AG04450 (cell line): ENCODE measurements around the gene SLC35A2. TPM values are rescaled to one million over a fixed set of nuclear protein-coding genes. Genes with fewer than 3 reads are reported as not detected.

Source experiments
- CTCF ChIA-PET: fragments of 300-600, 350-600 bp; formaldehyde crosslinking; extraction: SDS; loops from one replicate; lab custom pipeline; 2022; ENCODE audit warnings: antibody characterized with exemption, inconsistent platforms; lab: Charles Lee
- POLR2A ChIA-PET: fragments of 350-600 bp; formaldehyde crosslinking; extraction: SDS; loops from one replicate; lab custom pipeline; 2021; ENCODE audit warnings: antibody characterized with exemption, inconsistent platforms; lab: Yijun Ruan, JAX
- DNase-seq: peaks from one replicate; pipeline ENCODE4 v3.0.0-alpha.2; 2011; ENCODE audit warnings: low read depth, low spot score
- H3K27ac ChIP-seq: one replicate; pipeline ENCODE4 v1.5.1; 2012; ENCODE audit warnings: low read depth, low read length, control low read depth
- H3K27me3 ChIP-seq: one replicate; pipeline ENCODE4 v1.6.0; 2012; ENCODE audit warnings: low read length; ENCODE audit not compliant: control insufficient read depth, insufficient read depth
- H3K4me3 ChIP-seq: 2 replicates; pipeline ENCODE4 v1.5.1; 2011; ENCODE audit warnings: mild to moderate bottlenecking, low read depth, low read length, control low read depth
- H3K9me3 ChIP-seq: 2 replicates; pipeline ENCODE4 v1.5.1; 2012; ENCODE audit warnings: low read length; ENCODE audit not compliant: control insufficient read depth, insufficient read depth
- polyA plus RNA-seq: library from polyadenylated mRNA; depleted of rRNA; stranded (reverse); fragments of >200 nt; gene quantifications from 2 replicates; pipeline ENCODE4 v1.2.3, GENCODE V29; 2011
- TF ChIP-seq, protein P1 (sequence below): IDR thresholded peaks from 2 replicates; pipeline ENCODE4 v1.5.1; 2011; ENCODE audit warnings: low read depth, low read length, control low read depth, inconsistent platforms

SLC35A2 gene
- polyA plus RNA-seq, 1 experiment = 39.2 TPM

GRCh38 chrX:48904180-48904579, 7.3 kb downstream of the SLC35A2 start:
- H3K27ac ChIP-seq = no peak overlapping the region
- no peaks in the 10 kb centered on the region for H3K27me3 ChIP-seq
- POLR2A ChIA-PET = no interaction called here
- no peaks in the 10 kb centered on the region for H3K9me3 ChIP-seq
- CTCF ChIA-PET = no interaction called here
- TF ChIP-seq, protein P1, sequence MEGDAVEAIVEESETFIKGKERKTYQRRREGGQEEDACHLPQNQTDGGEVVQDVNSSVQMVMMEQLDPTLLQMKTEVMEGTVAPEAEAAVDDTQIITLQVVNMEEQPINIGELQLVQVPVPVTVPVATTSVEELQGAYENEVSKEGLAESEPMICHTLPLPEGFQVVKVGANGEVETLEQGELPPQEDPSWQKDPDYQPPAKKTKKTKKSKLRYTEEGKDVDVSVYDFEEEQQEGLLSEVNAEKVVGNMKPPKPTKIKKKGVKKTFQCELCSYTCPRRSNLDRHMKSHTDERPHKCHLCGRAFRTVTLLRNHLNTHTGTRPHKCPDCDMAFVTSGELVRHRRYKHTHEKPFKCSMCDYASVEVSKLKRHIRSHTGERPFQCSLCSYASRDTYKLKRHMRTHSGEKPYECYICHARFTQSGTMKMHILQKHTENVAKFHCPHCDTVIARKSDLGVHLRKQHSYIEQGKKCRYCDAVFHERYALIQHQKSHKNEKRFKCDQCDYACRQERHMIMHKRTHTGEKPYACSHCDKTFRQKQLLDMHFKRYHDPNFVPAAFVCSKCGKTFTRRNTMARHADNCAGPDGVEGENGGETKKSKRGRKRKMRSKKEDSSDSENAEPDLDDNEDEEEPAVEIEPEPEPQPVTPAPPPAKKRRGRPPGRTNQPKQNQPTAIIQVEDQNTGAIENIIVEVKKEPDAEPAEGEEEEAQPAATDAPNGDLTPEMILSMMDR = no peak
- no peak for DNase-seq
- H3K4me3 ChIP-seq = no peak overlapping the region

- Histone ChIP-seq H3K27me3 (no peaks in the 10 kb centered on the region), H3K4me3 (no peak overlapping the region), H3K9me3 (no peaks in the 10 kb centered on the region), H3K27ac (no peak overlapping the region)
- ChIA-PET CTCF (interaction anchor here (1.0 kb wide), 1 partner anchor 12 kb away, joined by 4 read pairs; no protein-coding TSS in a partner anchor), POLR2A (no interaction called here)
- TF ChIP-seq, protein P1 = no peak
- DNase-seq = no peak
These were observed 8.2 kb downstream of the SLC35A2 start for GRCh38 chrX:48903290-48903689.

- POLR2A ChIA-PET = no interaction called here
- TF ChIP-seq, protein P1 = no peak
These were observed 8.7 kb downstream of the SLC35A2 start for GRCh38 chrX:48902776-48903175.

GRCh38 chrX:48902135-48902534, 9.3 kb downstream of the SLC35A2 start:
- Histone ChIP-seq H3K4me3 (no peak overlapping the region), H3K9me3 (no peaks in the 10 kb centered on the region; the same call in 1 of the 2 replicates), H3K27me3 (no peaks in the 10 kb centered on the region), H3K27ac (no peak overlapping the region)
- CTCF ChIA-PET = no interaction called here
- DNase-seq = no peak
- POLR2A ChIA-PET = no interaction called here
- TF ChIP-seq, protein P1 = no peak

More at GRCh38 chrX:48902776-48903175, 8.7 kb downstream of the SLC35A2 start:
- no peaks in the 10 kb centered on the region for H3K27me3 ChIP-seq
- H3K27ac ChIP-seq = no peak overlapping the region
- CTCF ChIA-PET = interaction anchor here (1.0 kb wide), 1 partner anchor 11 kb away, joined by 4 read pairs; no protein-coding TSS in a partner anchor
- H3K4me3 ChIP-seq = no peak overlapping the region
- H3K9me3 ChIP-seq = no peaks in the 10 kb centered on the region
- no peak for DNase-seq

- H3K4me3 ChIP-seq = no peak overlapping the region
- DNase-seq = no peak
- H3K27me3 ChIP-seq = no peaks in the 10 kb centered on the region
- POLR2A ChIA-PET = no interaction called here
- H3K9me3 ChIP-seq = no peaks in the 10 kb centered on the region; the same call in 1 of the 2 replicates
- CTCF ChIA-PET = interaction anchor here (1.0 kb wide), 1 partner anchor 9 kb away, joined by 4 read pairs; no protein-coding TSS in a partner anchor
- TF ChIP-seq, protein P1 = no peak
- no peak overlapping the region for H3K27ac ChIP-seq
These were observed 10.4 kb downstream of the SLC35A2 start for GRCh38 chrX:48901069-48901468.
